SIG-M5 (cell line): Measurements from ENCODE around the gene ZCCHC17.

Source experiments
- DNase-seq: peaks from one replicate; lab custom pipeline; 2025; lab: John Stamatoyannopoulos, UW

ZCCHC17 gene

GRCh38 chr1:31394584-31395193, 97.9 kb downstream of the ZCCHC17 start:
- DNase-seq = no peak

- DNase-seq = peak; percentile 82
Observed at GRCh38 chr1:31396633-31397351, 100.0 kb downstream of the ZCCHC17 start.

- DNase-seq = no peak
Observed at GRCh38 chr1:31397360-31398095, 100.7 kb downstream of the ZCCHC17 start.

- no peak for DNase-seq
Observed at GRCh38 chr1:31398246-31398645, 101.4 kb downstream of the ZCCHC17 start.

- DNase-seq = no peak
Observed at GRCh38 chr1:31399976-31400375, 103.1 kb downstream of the ZCCHC17 start.

- DNase-seq = peak; percentile 79
Observed at GRCh38 chr1:31400393-31400792, 103.6 kb downstream of the ZCCHC17 start.

DNA sequence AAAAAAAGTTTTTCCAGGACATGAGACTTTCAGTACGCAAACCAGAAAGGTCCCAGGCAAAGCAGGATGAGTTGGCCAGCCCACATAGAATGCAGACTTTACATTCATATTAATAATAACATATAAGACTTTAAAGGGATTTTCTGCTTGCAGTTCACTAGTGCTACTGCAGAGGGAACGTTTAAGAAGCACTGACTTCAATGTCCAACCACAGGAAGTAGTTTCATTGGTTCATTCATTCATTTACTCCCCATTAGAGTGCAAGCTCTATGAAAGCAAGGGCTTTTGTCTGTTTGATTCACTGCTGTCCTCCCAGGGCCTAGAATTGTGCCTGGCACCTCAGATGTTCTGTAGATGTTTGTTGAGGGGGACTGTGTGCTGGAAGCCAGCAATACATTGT, 104.4 kb downstream of the ZCCHC17 start:
- no peak for DNase-seq

DNA sequence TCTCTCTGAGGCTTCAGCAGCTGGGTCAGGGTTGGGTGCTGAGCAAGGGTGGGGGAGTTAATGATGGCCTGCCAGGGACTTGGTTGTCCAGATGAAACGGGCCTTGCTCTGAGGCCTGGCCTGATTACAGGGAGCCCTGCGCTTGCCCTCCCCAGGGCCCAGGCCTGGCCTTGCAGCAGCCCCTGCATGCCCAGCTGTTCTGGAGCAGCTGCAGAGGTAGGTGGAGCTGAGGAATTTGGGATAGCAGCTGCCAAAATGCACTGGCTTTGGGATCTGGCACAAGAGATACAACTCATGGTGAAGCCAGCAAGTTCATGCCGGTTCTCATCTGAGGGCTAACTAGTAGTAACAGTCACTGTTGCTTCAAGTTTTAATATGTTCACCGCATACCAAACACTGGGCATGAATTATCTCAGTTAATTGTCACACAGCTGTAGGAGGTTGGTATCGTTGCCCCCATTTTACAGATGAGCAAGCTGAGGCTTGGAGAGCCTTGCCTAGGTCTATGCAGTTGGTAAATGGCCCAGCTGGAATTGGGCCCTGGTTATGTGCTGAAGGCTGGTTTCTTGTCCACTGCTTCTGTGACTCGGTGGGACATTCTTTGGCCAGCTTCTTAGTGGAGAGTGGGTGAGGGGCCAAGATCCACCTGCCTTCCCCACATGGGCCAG, 108.9 kb downstream of the ZCCHC17 start:
- DNase-seq = no peak

GRCh38 chr1:31407029-31407626, 110.3 kb downstream of the ZCCHC17 start:
- no peak for DNase-seq

DNA sequence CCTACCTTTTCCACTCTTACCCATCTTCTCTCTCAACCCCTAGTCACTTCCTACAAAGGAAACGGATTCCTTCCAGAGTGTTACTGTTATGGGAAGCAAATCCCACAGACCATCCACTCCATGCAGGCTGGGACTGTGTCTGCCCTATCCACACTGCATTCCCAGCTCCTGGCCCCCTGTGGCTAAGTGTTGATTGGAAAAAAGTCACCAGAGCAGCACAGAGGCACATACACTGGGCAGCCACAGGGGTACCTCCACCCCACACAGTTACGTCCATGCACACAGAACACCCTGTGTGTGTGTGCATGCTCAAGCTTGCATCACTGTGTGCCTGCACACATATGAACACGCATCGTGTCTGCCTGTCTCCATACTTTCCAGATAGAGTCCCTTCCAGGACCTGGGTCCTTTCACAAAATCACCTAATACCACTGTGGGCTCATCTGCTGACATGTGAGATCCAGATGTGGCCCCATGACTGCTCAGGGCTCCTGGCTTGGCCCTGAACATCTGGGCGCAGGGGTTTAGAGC, 112.0 kb downstream of the ZCCHC17 start:
- no peak for DNase-seq

DNA sequence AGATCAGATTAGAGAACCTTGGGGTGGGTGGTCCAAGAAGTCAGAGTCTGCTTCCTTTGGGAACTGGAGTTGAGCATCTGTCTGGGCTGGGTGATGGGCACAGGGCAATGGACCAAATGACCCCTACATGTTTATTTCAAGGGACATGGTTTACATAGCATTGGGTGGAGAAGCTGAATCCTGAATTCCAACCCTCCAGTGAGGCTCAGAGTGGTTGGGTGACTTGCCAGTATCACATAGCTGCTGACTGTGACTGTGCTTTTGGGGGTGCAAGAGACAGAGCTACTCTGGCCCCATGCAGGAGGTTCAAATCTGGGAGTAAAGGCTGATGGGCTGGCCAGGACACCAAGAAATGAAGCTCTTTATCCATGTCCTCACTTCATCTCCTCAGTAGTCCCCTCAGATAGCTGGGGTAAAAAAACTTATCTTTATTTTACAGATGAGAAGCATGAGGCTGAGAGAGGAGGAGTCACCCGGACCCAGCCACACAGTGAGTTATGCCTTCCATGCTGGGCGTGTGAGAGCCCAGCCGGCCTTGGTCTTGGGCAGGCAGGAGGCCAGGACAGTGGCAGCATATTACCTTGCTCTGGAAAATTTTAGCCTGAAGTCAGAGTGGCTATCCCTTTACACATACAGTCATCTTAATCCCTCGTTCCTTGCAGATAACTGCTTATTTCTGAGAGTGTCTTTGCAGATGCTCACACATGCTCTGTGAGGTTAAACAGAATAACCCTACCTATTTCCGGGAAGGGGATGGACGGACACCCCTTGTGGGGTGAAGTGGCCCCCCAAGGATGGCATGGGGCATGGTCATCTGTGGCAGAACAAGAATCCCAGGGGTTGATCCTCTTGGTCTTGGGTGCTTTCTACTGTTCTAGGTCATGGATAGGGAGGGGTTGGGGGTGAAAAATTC, 113.4 kb downstream of the ZCCHC17 start:
- no peak for DNase-seq

DNA sequence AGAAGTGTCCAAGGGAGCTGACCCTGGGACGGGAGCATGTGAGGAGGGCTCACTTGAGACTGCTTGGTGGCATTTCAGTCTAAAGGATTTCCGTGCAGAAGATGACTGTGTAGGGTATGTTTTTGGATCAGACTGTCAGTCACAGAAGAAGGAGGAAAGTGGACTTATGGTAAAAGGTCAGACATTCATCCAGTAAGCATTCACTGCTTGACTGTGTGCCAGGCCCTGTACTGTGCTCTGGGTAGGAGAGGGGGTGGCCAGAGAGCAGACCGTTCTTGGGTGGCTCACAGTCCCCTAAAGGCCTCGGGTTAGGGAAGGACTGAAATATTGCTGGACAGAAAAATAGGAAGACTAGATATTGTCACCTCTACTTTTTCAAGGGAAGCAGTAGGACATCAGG, 114.0 kb downstream of the ZCCHC17 start:
- DNase-seq = no peak

DNA sequence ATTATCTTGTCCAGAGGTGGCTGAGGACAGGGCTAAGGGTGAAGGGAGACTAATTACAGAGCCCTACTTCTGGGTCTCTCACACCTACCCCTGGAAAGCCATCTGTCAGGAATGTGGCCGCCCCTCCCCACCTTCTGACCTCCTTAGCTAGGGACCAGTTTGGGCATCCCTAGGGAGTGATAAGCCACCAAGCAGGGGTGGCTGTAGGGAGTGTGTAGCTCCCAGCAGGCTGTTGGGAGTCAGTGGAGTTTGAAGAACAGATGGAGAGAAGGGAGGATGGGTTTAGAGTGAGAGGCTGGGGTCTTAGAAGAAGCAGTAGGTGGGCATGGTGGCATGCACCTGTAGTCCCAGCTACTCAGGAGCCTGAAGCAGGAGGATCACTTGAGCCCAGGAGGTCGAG, 115.4 kb downstream of the ZCCHC17 start:
- no peak for DNase-seq

DNA sequence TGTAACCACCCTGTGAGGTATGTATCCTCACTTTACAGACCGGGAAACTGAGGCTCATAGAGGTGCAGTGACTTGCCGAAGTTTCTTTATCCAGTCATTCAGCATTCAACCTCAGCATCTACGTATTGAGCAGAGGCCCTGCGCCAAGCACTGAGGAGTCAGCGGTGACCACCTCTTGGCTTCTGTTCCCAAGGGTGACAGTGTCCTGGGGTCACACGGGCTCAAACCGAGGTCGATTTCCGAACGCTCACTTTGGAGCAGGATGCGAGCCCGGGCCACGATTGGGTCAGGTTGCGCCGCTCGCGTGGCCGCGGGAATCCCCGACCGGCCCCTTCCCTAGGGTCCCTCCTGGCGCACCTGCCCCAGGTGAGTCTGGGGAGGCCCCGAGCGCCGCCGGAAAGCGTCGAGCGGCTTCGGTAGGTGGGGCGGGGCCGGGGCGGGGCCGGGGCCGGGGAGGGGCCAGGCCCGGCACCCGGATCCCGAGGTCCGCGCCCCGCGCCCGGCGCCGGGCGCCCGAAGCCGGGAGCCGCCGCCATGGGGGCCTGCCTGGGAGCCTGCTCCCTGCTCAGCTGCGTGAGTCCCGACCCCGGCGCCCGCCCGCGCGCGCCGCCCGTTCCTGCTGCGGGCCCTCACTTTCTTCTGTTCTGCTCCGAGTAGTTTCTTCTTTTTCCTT, 116.0 kb downstream of the ZCCHC17 start, which contains the start of gene SERINC2:
Gene SERINC2, plus strand, starts transcription at position 482 of the 673 bp plus-strand sequence. Its CDS starts 53 bp downstream, at position 535.
- DNase-seq = no peak

- no peak for DNase-seq
Observed at GRCh38 chr1:31413405-31414001, 116.7 kb downstream of the ZCCHC17 start.
